GM19035 (cell line): ENCODE measurements around the gene ARMC7.
"Not testable (repeated sequence)": the region's sequence is repeated elsewhere in the genome, so short reads cannot be mapped to it uniquely, and the experiment has no call there.

Experiments used
- ATAC-seq: cut with Tn5 transposase; IDR thresholded peaks from one replicate; pipeline ENCODE4 v1.9.1; 2021; ENCODE audit not compliant: unreplicated experiment

ARMC7 gene

GRCh38 chr17:75109407-75110233 lies at the start of gene ARMC7:
Gene ARMC7, plus strand, starts transcription at chr17:75109969. Its CDS starts 320 bp downstream, at chr17:75110289.
- peak; percentile 71 for ATAC-seq

GRCh38 chr17:75060434-75061054 lies 49.2 kb upstream of the ARMC7 start:
- no peak for ATAC-seq

- no peak for ATAC-seq
Measured at GRCh38 chr17:75061055-75061438, 48.7 kb upstream of the ARMC7 start.

GRCh38 chr17:75061618-75062017 lies 48.2 kb upstream of the ARMC7 start:
- ATAC-seq = no peak

- ATAC-seq = no peak
Measured at GRCh38 chr17:75063201-75063600, 46.6 kb upstream of the ARMC7 start.

- no peak for ATAC-seq
Measured at GRCh38 chr17:75063626-75064025, 46.1 kb upstream of the ARMC7 start.

- no peak for ATAC-seq
Measured at GRCh38 chr17:75064040-75064439, 45.7 kb upstream of the ARMC7 start.

GRCh38 chr17:75064460-75064859 lies 45.3 kb upstream of the ARMC7 start:
- ATAC-seq = no peak

GRCh38 chr17:75064867-75065561 lies 44.8 kb upstream of the ARMC7 start:
- no peak for ATAC-seq

- no peak for ATAC-seq
Measured at GRCh38 chr17:75065562-75066151, 44.1 kb upstream of the ARMC7 start.

GRCh38 chr17:75067856-75068255 lies 41.9 kb upstream of the ARMC7 start:
- ATAC-seq = no peak

- no peak for ATAC-seq
Measured at GRCh38 chr17:75068750-75069149, 41.0 kb upstream of the ARMC7 start.

GRCh38 chr17:75069783-75070182 lies 40.0 kb upstream of the ARMC7 start:
- ATAC-seq = no peak

GRCh38 chr17:75071478-75072271 lies 38.1 kb upstream of the ARMC7 start:
- not testable (repeated sequence) for ATAC-seq

GRCh38 chr17:75072909-75073308 lies 36.9 kb upstream of the ARMC7 start:
- not testable (repeated sequence) for ATAC-seq

- ATAC-seq = no peak
Measured at GRCh38 chr17:75073618-75074047, 36.1 kb upstream of the ARMC7 start.

- ATAC-seq = no peak
Measured at GRCh38 chr17:75074532-75074931, 35.2 kb upstream of the ARMC7 start.

- no peak for ATAC-seq
Measured at GRCh38 chr17:75075597-75076336, 34.0 kb upstream of the ARMC7 start.

GRCh38 chr17:75077072-75077495 lies 32.7 kb upstream of the ARMC7 start:
- no peak for ATAC-seq
